Stimulated activated naive CD4-positive, alpha-beta T cell (primary cell): ENCODE measurements around the gene POU2F2.

Source experiments
- DNase-seq, 6 experiments: peaks; one replicate each; lab custom pipeline; 2025; lab: John Stamatoyannopoulos, UW

Gene POU2F2

GRCh38 chr19:42154471-42155323, 22.5 kb upstream of the POU2F2 start:
- DNase-seq: no peak

GRCh38 chr19:42153672-42154433, 21.6 kb upstream of the POU2F2 start:
- DNase-seq: no peak

- DNase-seq: no peak
These were observed 20.8 kb upstream of the POU2F2 start for GRCh38 chr19:42152910-42153671.

GRCh38 chr19:42151782-42152684, 19.8 kb upstream of the POU2F2 start:
- DNase-seq: no peak

- no peak for DNase-seq
These were observed 18.7 kb upstream of the POU2F2 start for GRCh38 chr19:42150911-42151361.

- no peak for DNase-seq
These were observed 18.1 kb upstream of the POU2F2 start for GRCh38 chr19:42150364-42150763.

GRCh38 chr19:42149447-42150202, 17.4 kb upstream of the POU2F2 start:
- DNase-seq: no peak

- DNase-seq: peak in 2 of 6 experiments; percentile 19 to 20
These were observed 16.0 kb upstream of the POU2F2 start for GRCh38 chr19:42148266-42148665.

GRCh38 chr19:42143341-42144234, 11.3 kb upstream of the POU2F2 start:
- no peak for DNase-seq

- no peak for DNase-seq
These were observed 8.0 kb upstream of the POU2F2 start for GRCh38 chr19:42140125-42140754.

GRCh38 chr19:42134535-42135070, 2.4 kb upstream of the POU2F2 start:
- DNase-seq: no peak

GRCh38 chr19:42132851-42133528, 744 bp upstream of the POU2F2 start:
- DNase-seq: peak; percentile 63 to 91 (median 83)

GRCh38 chr19:42131149-42132029, 857 bp downstream of the POU2F2 start:
- peak in 1 of 6 experiments; percentile 27 for DNase-seq

GRCh38 chr19:42130254-42130573, 2.0 kb downstream of the POU2F2 start:
- DNase-seq: no peak

GRCh38 chr19:42129399-42130253, 2.6 kb downstream of the POU2F2 start:
- no peak for DNase-seq

- DNase-seq: no peak
These were observed 5.7 kb downstream of the POU2F2 start for GRCh38 chr19:42126574-42126973.
